Measurements from ENCODE around the gene GKAP1. TPM values are rescaled to one million over a fixed set of nuclear protein-coding genes. Genes with fewer than 3 reads are reported as not detected.
"Not testable (repeated sequence)": the region's sequence is repeated elsewhere in the genome, so short reads cannot be mapped to it uniquely, and the experiment has no call there.

Gene GKAP1
- total RNA-seq (100 to 1,000 TPM in 1 of 2 donors, 10 to 100 TPM in 1; 83.7 to 158 TPM), polyA plus RNA-seq (ENCODE audit: insufficient read depth, low read depth, low replicate concordance) (132 TPM)
- long read RNA-seq, donor 1, partial matches to known transcripts: 0 of 4 reads
- long read RNA-seq, donor 1, other reads (novel, unspliced or antisense): 0 of 4 reads
- long read RNA-seq, donor 2: 0 reads

- peak within 1 kb of the TSS; percentile 77 to 88 for H3K4me3 ChIP-seq
- intact Hi-C loops (cut with DNase I; ENCODE audit: low total_unique reads); H3K27me3 ChIP-seq; H3K36me3 ChIP-seq (ENCODE audit: low read depth, missing control alignments); H3K9me3 ChIP-seq; H3K4me1 ChIP-seq: not testable (repeated sequence)
- H3K27ac ChIP-seq: peak within 1 kb of the TSS; percentile 82 to 90
- peak; percentile 88 for DNase-seq
- 0 to 1% methylated on average over 7 to 79 of the region's 103 CpGs for WGBS, 2 donors
These were observed at the start of gene GKAP1 for GRCh38 chr9:83817356-83818278. TSS of gene GKAP1 (minus strand) at chr9:83817769. CDS start at chr9:83806517, 11,252 bp downstream.

GRCh38 chr9:83849895-83850294, 32.3 kb upstream of the GKAP1 start:
- DNase-seq; H3K9me3 ChIP-seq; H3K27me3 ChIP-seq; intact Hi-C loops (cut with DNase I; ENCODE audit: low total_unique reads); H3K4me3 ChIP-seq; H3K4me1 ChIP-seq; H3K27ac ChIP-seq; H3K36me3 ChIP-seq (ENCODE audit: low read depth, missing control alignments): not testable (repeated sequence)
- 92% methylated on average over 8 of the region's 8 CpGs for WGBS, 2 donors

GRCh38 chr9:83837070-83837643, 19.6 kb upstream of the GKAP1 start:
- H3K27me3 ChIP-seq; DNase-seq; H3K36me3 ChIP-seq (ENCODE audit: low read depth, missing control alignments); H3K4me3 ChIP-seq; H3K4me1 ChIP-seq; H3K9me3 ChIP-seq; H3K27ac ChIP-seq; intact Hi-C loops (cut with DNase I; ENCODE audit: low total_unique reads): not testable (repeated sequence)
- 75 to 77% methylated on average over 7 of the region's 7 CpGs for WGBS, 2 donors

GRCh38 chr9:83830426-83831071, 13.0 kb upstream of the GKAP1 start:
- H3K4me1 ChIP-seq, H3K27me3 ChIP-seq: not testable (repeated sequence)

GRCh38 chr9:83824986-83825623, 7.5 kb upstream of the GKAP1 start:
- 83 to 89% methylated on average over 3 of the region's 3 CpGs for WGBS, 2 donors
- H3K36me3 ChIP-seq (ENCODE audit: low read depth, missing control alignments); DNase-seq; H3K27me3 ChIP-seq; H3K4me3 ChIP-seq; H3K27ac ChIP-seq; H3K9me3 ChIP-seq; H3K4me1 ChIP-seq; intact Hi-C loops (cut with DNase I; ENCODE audit: low total_unique reads): not testable (repeated sequence)

More at GRCh38 chr9:83830426-83831071, 13.0 kb upstream of the GKAP1 start:
- H3K9me3 ChIP-seq; H3K4me3 ChIP-seq; intact Hi-C loops (cut with DNase I; ENCODE audit: low total_unique reads); H3K27ac ChIP-seq; H3K36me3 ChIP-seq (ENCODE audit: low read depth, missing control alignments); DNase-seq: not testable (repeated sequence)
- 79 to 80% methylated on average over 5 of the region's 5 CpGs for WGBS, 2 donors

- H3K4me1 ChIP-seq; H3K27me3 ChIP-seq; intact Hi-C loops (cut with DNase I; ENCODE audit: low total_unique reads); H3K36me3 ChIP-seq (ENCODE audit: low read depth, missing control alignments); H3K9me3 ChIP-seq: not testable (repeated sequence)
- peak overlapping the region; percentile 77 to 88 for H3K4me3 ChIP-seq
- peak; percentile 31 for DNase-seq
- WGBS, 2 donors: 0% methylated on average over 20 to 27 of the region's 38 CpGs
- H3K27ac ChIP-seq: peak overlapping the region; percentile 82 to 90
These were observed 586 bp downstream of the GKAP1 start for GRCh38 chr9:83817011-83817355.

- H3K9me3 ChIP-seq; H3K27ac ChIP-seq; H3K4me1 ChIP-seq; intact Hi-C loops (cut with DNase I; ENCODE audit: low total_unique reads); H3K27me3 ChIP-seq; H3K36me3 ChIP-seq (ENCODE audit: low read depth, missing control alignments); H3K4me3 ChIP-seq; DNase-seq: not testable (repeated sequence)
- 93 to 94% methylated on average over 4 of the region's 4 CpGs for WGBS, 2 donors
These were observed 2.4 kb downstream of the GKAP1 start for GRCh38 chr9:83815120-83815519.

- H3K36me3 ChIP-seq (ENCODE audit: low read depth, missing control alignments); H3K4me1 ChIP-seq; DNase-seq; H3K4me3 ChIP-seq; intact Hi-C loops (cut with DNase I; ENCODE audit: low total_unique reads); H3K27ac ChIP-seq; H3K27me3 ChIP-seq; H3K9me3 ChIP-seq: not testable (repeated sequence)
- WGBS, 2 donors: 40 to 65% methylated on average over 1 of the region's 1 CpG
These were observed 8.4 kb downstream of the GKAP1 start for GRCh38 chr9:83809213-83809612.

GRCh38 chr9:83804454-83804853, 13.1 kb downstream of the GKAP1 start:
- H3K4me3 ChIP-seq; H3K27ac ChIP-seq; H3K9me3 ChIP-seq; intact Hi-C loops (cut with DNase I; ENCODE audit: low total_unique reads); H3K27me3 ChIP-seq; H3K36me3 ChIP-seq (ENCODE audit: low read depth, missing control alignments); H3K4me1 ChIP-seq; DNase-seq: not testable (repeated sequence)
- no CpG with 5 or more reads among the region's 31 CpGs for WGBS, 2 donors

- H3K27ac ChIP-seq; H3K4me1 ChIP-seq; H3K9me3 ChIP-seq; intact Hi-C loops (cut with DNase I; ENCODE audit: low total_unique reads); DNase-seq; H3K27me3 ChIP-seq; H3K36me3 ChIP-seq (ENCODE audit: low read depth, missing control alignments); H3K4me3 ChIP-seq: not testable (repeated sequence)
- WGBS, 2 donors: 99 to 100% methylated on average over 2 to 25 of the region's 33 CpGs
These were observed 13.6 kb downstream of the GKAP1 start for GRCh38 chr9:83803941-83804340.
